ENCODE results near the gene HEMK1. TPM values are rescaled to one million over a fixed set of nuclear protein-coding genes. Genes with fewer than 3 reads are reported as not detected.

The HEMK1 gene
- total RNA-seq, 4 donors from 2014 or later, result 4.6 to 10.6 (median 6.3) TPM

DNA sequence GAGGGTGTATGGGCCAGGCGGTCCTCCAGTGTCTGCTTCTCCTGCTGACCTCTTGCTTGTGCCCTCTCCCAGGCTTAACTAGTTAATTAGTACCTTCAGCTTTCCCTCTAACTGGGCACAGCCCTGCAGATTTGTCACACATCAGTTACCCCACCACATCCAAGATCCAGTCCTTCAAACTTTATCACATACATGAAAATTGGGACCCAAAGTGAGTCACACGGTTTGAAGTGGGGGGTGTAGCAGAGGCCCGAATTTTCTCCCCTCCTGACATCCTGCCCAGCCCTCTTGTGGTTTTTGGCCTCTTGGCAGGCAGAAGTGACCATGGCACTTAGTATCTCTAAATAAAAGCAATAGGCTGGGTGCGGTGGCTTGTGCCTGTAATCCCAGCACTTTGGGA is 51.5 kb downstream of the HEMK1 start:
- Histone ChIP-seq H3K27ac (replicated peaks in 1 of 4) (no peak overlapping the region), H3K4me1 (peaks cover 51 to 73% (median 63%) of the 10 kb centered on the region in 4 donors)

GRCh38 chr3:50622881-50623280 is 53.6 kb downstream of the HEMK1 start:
- no peak for DNase-seq (ENCODE audit: extremely low spot score)
- intact Hi-C loops (cut with DNase I), result no loop called here
- H3K4me1 ChIP-seq, result peaks cover 44 to 81% (median 62%) of the 10 kb centered on the region in 4 donors

More for the DNA sequence above, 51.5 kb downstream of the HEMK1 start:
- Histone ChIP-seq H3K27me3 (no peaks in the 10 kb centered on the region), H3K36me3 (peaks cover 0 to 13% (median 10%) of the 10 kb centered on the region in 4 donors), H3K9me3 (peaks cover 0 to 4% (median 0%) of the 10 kb centered on the region in 4 donors), H3K4me3 (no peak overlapping the region)
- TF ChIP-seq CTCF (IDR thresholded peaks at IDR 0.05) (no peak), POLR2AphosphoS5 (IDR thresholded peaks at IDR 0.05) (no peak)
- 63% methylated on average over 3 of the region's 4 CpGs for WGBS
- intact Hi-C loops (cut with DNase I), result no loop called here
- DNase-seq (ENCODE audit: extremely low spot score), result no peak

DNA sequence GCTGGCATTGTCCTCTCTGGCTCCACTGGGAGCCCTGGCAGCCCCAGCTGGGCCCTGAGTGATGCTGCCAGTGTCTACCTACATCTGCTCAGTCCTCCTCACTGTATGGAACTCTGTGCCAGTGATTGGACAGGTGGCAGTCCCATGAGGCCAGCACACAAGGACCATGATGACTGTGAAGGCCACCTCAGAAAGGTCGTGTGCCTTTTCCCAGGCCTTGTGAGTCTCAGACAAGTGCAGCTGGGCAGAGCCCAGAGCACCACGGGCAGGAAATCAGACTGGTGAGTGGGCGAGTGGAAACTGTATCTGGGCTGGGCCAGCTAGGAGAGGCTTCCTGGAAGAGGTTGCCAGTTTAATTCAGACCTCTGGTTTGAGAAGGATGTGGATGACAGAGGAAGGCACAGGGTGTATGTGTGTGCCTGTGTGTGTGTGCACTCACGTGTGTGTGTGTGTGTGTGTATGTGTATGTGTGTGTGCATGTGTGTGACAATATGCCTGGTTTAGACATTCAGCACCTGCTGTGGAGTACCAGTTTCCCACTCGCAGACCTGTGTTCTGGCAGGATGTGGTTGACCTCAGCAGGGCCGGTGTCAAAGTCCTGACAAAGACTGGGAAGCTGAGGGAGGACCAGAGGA is 54.6 kb downstream of the HEMK1 start:
- 63% methylated on average over 4 of the region's 6 CpGs for WGBS
- Histone ChIP-seq H3K27me3 (no peaks in the 10 kb centered on the region), H3K4me1 (peaks cover 33 to 83% (median 53%) of the 10 kb centered on the region in 4 donors), H3K9me3 (no peaks in the 10 kb centered on the region), H3K27ac (replicated peaks in 1 of 4) (no peak overlapping the region), H3K36me3 (peaks cover 0 to 13% (median 10%) of the 10 kb centered on the region in 4 donors), H3K4me3 (no peak overlapping the region)
- intact Hi-C loops (cut with DNase I), result no loop called here
- DNase-seq (ENCODE audit: extremely low spot score), result no peak
- no peak for TF ChIP-seq POLR2AphosphoS5 (IDR thresholded peaks at IDR 0.05)
- no peak for TF ChIP-seq EP300 (IDR thresholded peaks at IDR 0.05)
- no peak for TF ChIP-seq CTCF (IDR thresholded peaks at IDR 0.05)
- no peak for TF ChIP-seq POLR2A (IDR thresholded peaks at IDR 0.05; ENCODE audit: low read depth)

More at GRCh38 chr3:50622881-50623280, 53.6 kb downstream of the HEMK1 start:
- Histone ChIP-seq H3K9me3 (no peaks in the 10 kb centered on the region), H3K27ac (replicated peaks in 1 of 4) (no peak overlapping the region), H3K27me3 (no peaks in the 10 kb centered on the region), H3K36me3 (peaks cover 0 to 13% (median 10%) of the 10 kb centered on the region in 4 donors), H3K4me3 (no peak overlapping the region)
- 86% methylated on average over 3 of the region's 3 CpGs for WGBS
- TF ChIP-seq EP300 (IDR thresholded peaks at IDR 0.05) (no peak), POLR2A (IDR thresholded peaks at IDR 0.05; ENCODE audit: low read depth) (no peak), CTCF (IDR thresholded peaks at IDR 0.05) (no peak), POLR2AphosphoS5 (IDR thresholded peaks at IDR 0.05) (no peak)

GRCh38 chr3:50624634-50625033 is 55.3 kb downstream of the HEMK1 start:
- intact Hi-C loops (cut with DNase I), result no loop called here
- Histone ChIP-seq H3K36me3 (peaks cover 0 to 13% (median 10%) of the 10 kb centered on the region in 4 donors), H3K27me3 (no peaks in the 10 kb centered on the region), H3K27ac (replicated peaks in 1 of 4) (no peak overlapping the region), H3K4me1 (peaks cover 27 to 80% (median 47%) of the 10 kb centered on the region in 4 donors), H3K4me3 (no peak overlapping the region), H3K9me3 (no peaks in the 10 kb centered on the region)
- no peak for TF ChIP-seq EP300 (IDR thresholded peaks at IDR 0.05)
- no peak for TF ChIP-seq POLR2AphosphoS5 (IDR thresholded peaks at IDR 0.05)
- no peak for TF ChIP-seq CTCF (IDR thresholded peaks at IDR 0.05)
- no peak for TF ChIP-seq POLR2A (IDR thresholded peaks at IDR 0.05; ENCODE audit: low read depth)
- 86% methylated on average over 2 of the region's 2 CpGs for WGBS
- DNase-seq (ENCODE audit: extremely low spot score), result no peak

All from esophagus muscularis mucosa (tissue), 4 donors.